Measurements from ENCODE around the gene PLCH1.

Gene PLCH1

GRCh38 chr3:155596615-155597014 lies 148.3 kb downstream of the PLCH1 start:
- Histone ChIP-seq H2AFZ (ENCODE audit: low read depth, low read length) (no peak overlapping the region), H3K27me3 (ENCODE audit: insufficient read depth, low read length, poor library complexity) (no peaks in the 10 kb centered on the region), H3K27ac (ENCODE audit: low read length) (no peak overlapping the region), H3K36me3 (ENCODE audit: insufficient read depth, low read length) (no peaks in the 10 kb centered on the region), H3K4me3 (ENCODE audit: low read depth in 1 of 2, low read length in 2 of 2) (no peak overlapping the region), H3K4me2 (ENCODE audit: insufficient read depth, low read length) (no peak overlapping the region), H3K4me1 (ENCODE audit: insufficient read depth, low read length) (0 out of 2 replicates have a peak, but pooled peaks cover 3% of the 10 kb centered on the region), H4K20me1 (ENCODE audit: insufficient read depth, low read length) (no peaks in the 10 kb centered on the region), H3K79me2 (ENCODE audit: insufficient read depth, low read length) (no peaks in the 10 kb centered on the region), H3K9ac (ENCODE audit: low read depth, low read length) (no peak overlapping the region), H3K9me3 (ENCODE audit: insufficient read depth, low read length, severe bottlenecking) (no peaks in the 10 kb centered on the region)
- ATAC-seq (ENCODE audit: insufficient read depth, low read depth) (no peak), DNase-seq (no peak)
- no peak for TF ChIP-seq CTCF (IDR thresholded peaks at IDR 0.05; ENCODE audit: borderline replicate concordance, extremely low read depth, low read length, poor library complexity, severe bottlenecking)
- TF ChIP-seq EZH2 (IDR thresholded peaks at IDR 0.05; ENCODE audit: borderline replicate concordance, low read depth, low read length, severe bottlenecking), result no peak

GRCh38 chr3:155595371-155595770 lies 149.5 kb downstream of the PLCH1 start:
- H3K4me3 ChIP-seq (ENCODE audit: low read depth in 1 of 2, low read length in 2 of 2), result no peak overlapping the region
- no peak overlapping the region for H3K9ac ChIP-seq (ENCODE audit: low read depth, low read length)
- no peak overlapping the region for H3K4me2 ChIP-seq (ENCODE audit: insufficient read depth, low read length)
- no peak for ATAC-seq (ENCODE audit: insufficient read depth, low read depth)
- H2AFZ ChIP-seq (ENCODE audit: low read depth, low read length), result no peak overlapping the region
- DNase-seq, result no peak
- H3K4me1 ChIP-seq (ENCODE audit: insufficient read depth, low read length), result 0 out of 2 replicates have a peak, but pooled peaks cover 3% of the 10 kb centered on the region
- H4K20me1 ChIP-seq (ENCODE audit: insufficient read depth, low read length), result no peaks in the 10 kb centered on the region
- no peak overlapping the region for H3K27ac ChIP-seq (ENCODE audit: low read length)
- H3K27me3 ChIP-seq (ENCODE audit: insufficient read depth, low read length, poor library complexity), result no peaks in the 10 kb centered on the region
- H3K9me3 ChIP-seq (ENCODE audit: insufficient read depth, low read length, severe bottlenecking), result no peaks in the 10 kb centered on the region
- TF ChIP-seq CTCF (IDR thresholded peaks at IDR 0.05; ENCODE audit: borderline replicate concordance, extremely low read depth, low read length, poor library complexity, severe bottlenecking) (no peak), EZH2 (IDR thresholded peaks at IDR 0.05; ENCODE audit: borderline replicate concordance, low read depth, low read length, severe bottlenecking) (no peak)
- no peaks in the 10 kb centered on the region for H3K36me3 ChIP-seq (ENCODE audit: insufficient read depth, low read length)
- no peaks in the 10 kb centered on the region for H3K79me2 ChIP-seq (ENCODE audit: insufficient read depth, low read length)

- Histone ChIP-seq H3K36me3 (ENCODE audit: insufficient read depth, low read length) (no peaks in the 10 kb centered on the region), H3K4me1 (ENCODE audit: insufficient read depth, low read length) (0 out of 2 replicates have a peak, but pooled peaks cover 3% of the 10 kb centered on the region), H3K9me3 (ENCODE audit: insufficient read depth, low read length, severe bottlenecking) (no peaks in the 10 kb centered on the region), H3K9ac (ENCODE audit: low read depth, low read length) (no peak overlapping the region), H3K4me2 (ENCODE audit: insufficient read depth, low read length) (no peak overlapping the region), H3K27me3 (ENCODE audit: insufficient read depth, low read length, poor library complexity) (no peaks in the 10 kb centered on the region), H4K20me1 (ENCODE audit: insufficient read depth, low read length) (no peaks in the 10 kb centered on the region), H3K79me2 (ENCODE audit: insufficient read depth, low read length) (no peaks in the 10 kb centered on the region), H2AFZ (ENCODE audit: low read depth, low read length) (no peak overlapping the region), H3K4me3 (ENCODE audit: low read depth in 1 of 2, low read length in 2 of 2) (no peak overlapping the region), H3K27ac (ENCODE audit: low read length) (no peak overlapping the region)
- ATAC-seq (ENCODE audit: insufficient read depth, low read depth), result no peak
- TF ChIP-seq EZH2 (IDR thresholded peaks at IDR 0.05; ENCODE audit: borderline replicate concordance, low read depth, low read length, severe bottlenecking), result no peak
- no peak for TF ChIP-seq CTCF (IDR thresholded peaks at IDR 0.05; ENCODE audit: borderline replicate concordance, extremely low read depth, low read length, poor library complexity, severe bottlenecking)
- DNase-seq, result no peak
These were observed 150.2 kb downstream of the PLCH1 start for GRCh38 chr3:155594526-155595187.

Measured in DND-41 (cell line).